ENCODE results near the gene PIGT. TPM values are rescaled to one million over a fixed set of nuclear protein-coding genes. Genes with fewer than 3 reads are reported as not detected.

Gene PIGT
- total RNA-seq, 1 donor from 2014 or later, result 66.3 TPM

DNA sequence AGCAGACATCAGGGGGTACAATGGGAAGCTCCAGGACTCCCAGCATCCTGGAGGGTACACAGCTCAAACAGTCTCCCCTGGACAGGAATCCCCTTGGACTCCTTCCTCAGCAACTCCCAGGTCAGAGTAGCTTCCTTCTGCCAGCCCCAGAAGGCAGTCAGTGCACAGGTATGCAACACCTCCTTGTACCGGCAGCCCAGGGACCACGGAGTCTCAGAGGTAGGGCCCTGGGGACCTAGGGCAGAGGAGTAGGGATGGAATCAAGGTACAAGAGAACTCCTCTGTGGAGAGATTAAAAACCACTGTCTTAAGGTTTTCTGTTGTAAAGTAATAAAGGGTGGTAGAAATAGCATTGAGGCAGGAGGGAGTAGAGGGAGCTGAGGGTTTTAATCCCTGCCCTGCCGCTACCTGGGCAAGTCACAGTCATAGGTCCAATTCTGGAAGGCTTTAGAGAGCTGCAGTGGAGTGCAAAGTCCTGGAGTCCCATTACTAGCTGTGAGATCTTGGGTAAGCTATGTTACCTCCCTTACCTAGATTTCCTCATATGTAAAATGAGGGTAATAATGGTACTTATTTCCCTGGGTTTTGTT, 45.3 kb upstream of the PIGT start:
- peaks cover 28% of the 10 kb centered on the region for H3K4me1 ChIP-seq
- H3K4me3 ChIP-seq, result no peak overlapping the region
- ATAC-seq (no peak), DNase-seq (no peak)
- H3K36me3 ChIP-seq, result peaks cover 35% of the 10 kb centered on the region
- intact Hi-C loops (cut with DNase I), result no loop called here
- H3K9me3 ChIP-seq, result no peaks in the 10 kb centered on the region
- H3K27me3 ChIP-seq, result no peaks in the 10 kb centered on the region
- no peak overlapping the region for H3K27ac ChIP-seq
- TF ChIP-seq, protein P1, sequence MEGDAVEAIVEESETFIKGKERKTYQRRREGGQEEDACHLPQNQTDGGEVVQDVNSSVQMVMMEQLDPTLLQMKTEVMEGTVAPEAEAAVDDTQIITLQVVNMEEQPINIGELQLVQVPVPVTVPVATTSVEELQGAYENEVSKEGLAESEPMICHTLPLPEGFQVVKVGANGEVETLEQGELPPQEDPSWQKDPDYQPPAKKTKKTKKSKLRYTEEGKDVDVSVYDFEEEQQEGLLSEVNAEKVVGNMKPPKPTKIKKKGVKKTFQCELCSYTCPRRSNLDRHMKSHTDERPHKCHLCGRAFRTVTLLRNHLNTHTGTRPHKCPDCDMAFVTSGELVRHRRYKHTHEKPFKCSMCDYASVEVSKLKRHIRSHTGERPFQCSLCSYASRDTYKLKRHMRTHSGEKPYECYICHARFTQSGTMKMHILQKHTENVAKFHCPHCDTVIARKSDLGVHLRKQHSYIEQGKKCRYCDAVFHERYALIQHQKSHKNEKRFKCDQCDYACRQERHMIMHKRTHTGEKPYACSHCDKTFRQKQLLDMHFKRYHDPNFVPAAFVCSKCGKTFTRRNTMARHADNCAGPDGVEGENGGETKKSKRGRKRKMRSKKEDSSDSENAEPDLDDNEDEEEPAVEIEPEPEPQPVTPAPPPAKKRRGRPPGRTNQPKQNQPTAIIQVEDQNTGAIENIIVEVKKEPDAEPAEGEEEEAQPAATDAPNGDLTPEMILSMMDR (IDR thresholded peaks at IDR 0.05), result no peak

DNA sequence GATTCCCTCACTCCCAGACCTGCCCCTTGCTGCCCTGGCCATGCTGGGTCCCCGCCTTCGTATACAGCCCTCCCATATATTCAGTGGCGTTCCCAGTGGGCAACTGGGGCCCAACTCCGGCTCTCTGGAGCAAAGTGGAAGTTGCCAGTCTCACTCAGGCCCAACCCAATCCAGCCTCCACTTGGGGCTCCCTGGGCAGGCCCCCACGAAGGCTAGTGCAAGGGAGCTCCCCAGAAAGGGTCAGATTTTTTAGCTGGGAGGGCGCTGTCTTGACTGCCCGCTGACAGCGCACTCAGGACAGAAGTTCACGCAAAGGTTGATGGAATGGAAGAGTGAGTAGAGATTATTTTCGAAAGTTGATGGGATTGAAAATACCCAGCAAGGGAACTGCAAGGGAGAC, 43.7 kb upstream of the PIGT start:
- Histone ChIP-seq H3K4me1 (peaks cover 25% of the 10 kb centered on the region), H3K9me3 (no peaks in the 10 kb centered on the region), H3K4me3 (no peak overlapping the region), H3K27me3 (no peaks in the 10 kb centered on the region), H3K27ac (no peak overlapping the region), H3K36me3 (peaks cover 19% of the 10 kb centered on the region)
- TF ChIP-seq, protein P1 (IDR thresholded peaks at IDR 0.05), result no peak
- DNase-seq, result no peak
- ATAC-seq, result no peak
- intact Hi-C loops (cut with DNase I), result no loop called here

DNA sequence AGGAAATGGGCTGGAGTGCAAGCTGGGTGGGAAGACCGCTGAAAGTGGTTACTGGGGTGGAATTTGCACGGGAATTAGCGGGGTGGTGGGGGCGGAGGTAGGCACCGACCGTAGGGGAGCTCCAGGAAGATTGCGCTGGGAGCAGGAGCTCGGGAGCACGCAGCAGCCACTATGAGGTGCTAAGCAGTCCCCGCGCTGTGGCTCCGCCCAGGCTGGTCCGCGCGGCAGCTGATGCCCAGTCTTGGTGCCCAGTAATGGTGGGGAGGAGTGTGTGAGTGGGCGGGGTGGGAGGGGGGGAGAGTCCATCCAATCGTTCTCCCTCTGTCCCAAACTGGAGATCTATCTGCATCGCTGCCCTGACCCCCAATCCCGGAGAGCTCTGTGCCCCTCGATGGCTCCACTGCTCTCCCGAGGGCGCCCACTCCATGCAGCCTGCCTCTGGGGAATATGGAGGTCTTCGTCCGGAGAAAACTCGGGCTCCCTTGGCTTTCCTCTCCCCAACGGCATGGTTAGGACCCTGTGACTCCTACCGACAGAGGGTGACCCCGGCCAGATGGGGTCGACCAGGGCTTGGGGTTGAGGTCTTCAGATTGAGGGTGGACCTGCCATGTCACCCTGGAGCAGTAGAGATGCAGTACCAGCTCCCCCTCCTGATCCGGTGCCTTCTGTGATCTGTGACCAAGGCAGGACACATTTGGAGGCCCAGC, 43.1 kb upstream of the PIGT start:
- peak; percentile 49 for ATAC-seq
- Histone ChIP-seq H3K36me3 (peaks cover 13% of the 10 kb centered on the region), H3K27ac (peak overlapping the region; percentile 67), H3K9me3 (no peaks in the 10 kb centered on the region), H3K4me1 (peaks cover 20% of the 10 kb centered on the region), H3K4me3 (peak overlapping the region; percentile 60), H3K27me3 (no peaks in the 10 kb centered on the region)
- intact Hi-C loops (cut with DNase I), result no loop called here
- DNase-seq, result peak; percentile 75
- TF ChIP-seq, protein P1 (IDR thresholded peaks at IDR 0.05), result no peak

DNA sequence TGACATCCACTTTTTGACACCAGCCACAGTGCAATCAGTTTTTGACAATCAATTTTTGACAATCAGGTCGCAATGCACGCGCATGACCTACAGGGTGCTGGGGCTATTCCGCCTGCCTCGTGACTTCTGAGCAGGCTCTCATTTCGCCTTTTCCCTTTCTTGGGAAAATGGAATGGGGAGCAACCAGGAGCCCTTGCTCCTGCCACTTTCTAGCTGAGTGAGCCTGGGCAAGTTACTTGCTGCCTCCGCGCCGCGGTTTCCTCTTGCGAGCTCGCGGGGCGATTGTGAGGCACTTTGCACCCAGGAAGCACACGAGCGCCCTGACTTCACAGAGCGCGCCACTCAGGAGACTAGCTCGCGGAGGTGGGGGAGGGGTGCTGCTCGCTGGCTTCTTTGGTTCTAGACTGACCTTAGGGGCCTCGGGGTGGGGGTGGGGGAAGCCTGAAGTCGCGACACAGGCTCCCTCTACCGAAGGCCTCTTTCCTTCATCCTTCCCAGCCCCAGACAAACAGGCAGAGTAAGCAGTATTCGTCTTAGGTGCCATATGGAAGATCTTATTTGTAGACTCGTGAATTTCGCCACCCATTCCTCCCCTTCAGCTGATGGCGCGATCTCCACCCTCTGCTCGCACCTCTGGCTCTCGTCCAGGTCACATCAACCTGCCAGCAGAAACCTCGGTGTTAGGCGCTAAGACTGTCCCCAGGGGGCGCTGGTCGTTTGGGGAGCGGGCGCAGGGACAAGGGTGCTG, 42.4 kb upstream of the PIGT start:
- Histone ChIP-seq H3K27ac (peak overlapping the region; percentile 67), H3K27me3 (no peaks in the 10 kb centered on the region), H3K36me3 (peaks cover 6% of the 10 kb centered on the region), H3K9me3 (no peaks in the 10 kb centered on the region), H3K4me3 (peak overlapping the region; percentile 60), H3K4me1 (peaks cover 14% of the 10 kb centered on the region)
- ATAC-seq, result peak; percentile 89
- TF ChIP-seq, protein P1 (IDR thresholded peaks at IDR 0.05), result peak; percentile 92
- intact Hi-C loops (cut with DNase I), result no loop called here
- DNase-seq, result peak; percentile 95

DNA sequence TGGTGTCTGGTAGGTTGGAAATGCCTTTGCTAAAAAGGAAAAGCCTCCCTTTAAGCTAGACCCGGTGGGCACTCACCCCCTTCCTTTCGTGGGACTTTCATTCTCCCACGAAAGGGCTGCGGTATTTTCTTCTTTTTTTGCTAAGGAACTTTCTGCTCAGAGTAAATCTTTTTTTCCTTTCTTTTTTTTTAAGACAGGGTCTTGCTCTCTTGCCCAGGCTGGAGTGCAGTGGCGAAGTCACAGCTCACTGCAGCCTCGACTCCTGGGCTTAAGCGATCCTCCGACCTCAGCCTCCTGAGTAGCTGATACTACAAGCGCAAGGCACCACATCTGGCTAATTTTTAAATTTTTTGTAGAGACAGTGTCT, 41.9 kb upstream of the PIGT start:
- Histone ChIP-seq H3K4me3 (peak overlapping the region; percentile 60), H3K27me3 (no peaks in the 10 kb centered on the region), H3K4me1 (peaks cover 8% of the 10 kb centered on the region), H3K9me3 (no peaks in the 10 kb centered on the region), H3K36me3 (peaks cover under 1% of the 10 kb centered on the region), H3K27ac (no peak overlapping the region)
- no peak for ATAC-seq
- TF ChIP-seq, protein P1 (IDR thresholded peaks at IDR 0.05), result no peak
- intact Hi-C loops (cut with DNase I), result no loop called here
- DNase-seq, result no peak
